Gastroesophageal sphincter (tissue), 4 donors: ENCODE measurements around the gene PCAT6. TPM values are rescaled to one million over a fixed set of nuclear protein-coding genes. Genes with fewer than 3 reads are reported as not detected.
A peak's percentile ranks its signal among the peaks of the same experiment; 100 is the strongest.

ENCODE experiments used
- ATAC-seq: fragments of 150-250 bp; one replicate; pipeline ENCODE4 v1.9.1; 2016; ENCODE audit warnings: mild to moderate bottlenecking, moderate library complexity
- H3K27ac ChIP-seq, 4 donors: fragments of 200-600 bp; sonication (generic) in 3 of 4; 1 replicate in 3 of 4; 2 replicates in 1 of 4; pipeline ENCODE4 v1.5.1; 2016 to 2019
- H3K27me3 ChIP-seq: fragments of 200-600 bp; sonication (generic); one replicate; pipeline ENCODE4 v1.5.1; 2019
- H3K36me3 ChIP-seq, 2 donors: fragments of 200-600 bp; sonication (generic); one replicate each; pipeline ENCODE4 v1.5.1; 2019; ENCODE audit warnings: control low read depth in 1 of 2
- H3K4me1 ChIP-seq, 3 donors: fragments of 200-600 bp; sonication (generic); 1 replicate in 2 of 3; 2 replicates in 1 of 3; pipeline ENCODE4 v1.5.1; 2016 to 2019; ENCODE audit warnings: control low read depth in 2 of 3
- H3K4me3 ChIP-seq, 2 donors: fragments of 200-600 bp; sonication (generic); one replicate each; pipeline ENCODE4 v1.5.1; 2019; ENCODE audit warnings: mild to moderate bottlenecking in 1 of 2, moderate library complexity in 1 of 2
- H3K9me3 ChIP-seq, 3 donors: fragments of 200-600 bp; sonication (generic); one replicate each; pipeline ENCODE4 v1.5.1; 2017 to 2019; ENCODE audit warnings: control low read depth in 2 of 3
- CTCF ChIP-seq, 4 experiments: fragments of 200-600 bp in 2 of 4; fragments of 450-650 bp in 2 of 4; sonication (generic) in 1 of 4; IDR thresholded peaks; one replicate each; pipeline ENCODE4 v1.5.1; 2017 to 2019; ENCODE audit warnings: antibody characterized with exemption in 4 of 4, mild to moderate bottlenecking in 2 of 4, moderate library complexity in 2 of 4
- EP300 ChIP-seq: sonication (generic); formaldehyde crosslinking; IDR thresholded peaks from one replicate; pipeline ENCODE4 v1.6.1; 2017; ENCODE audit warnings: antibody characterized with exemption, mild to moderate bottlenecking
- POLR2A ChIP-seq, 2 donors: fragments of 450-650 bp; IDR thresholded peaks; one replicate each; pipeline ENCODE4 v1.6.1; 2017; ENCODE audit warnings: antibody characterized with exemption in 2 of 2, mild to moderate bottlenecking in 2 of 2, moderate library complexity in 1 of 2
- POLR2AphosphoS5 ChIP-seq: sonication (generic); formaldehyde crosslinking; IDR thresholded peaks from one replicate; pipeline ENCODE4 v1.6.1; 2017; ENCODE audit warnings: antibody characterized with exemption
- WGBS, 2 donors: methylation state at CpG; one replicate each; pipeline ENCODE4 v1.1.5; 2018; ENCODE audit warnings: low coverage in 1 of 2; 5-methylcytosine and 5-hydroxymethylcytosine counted together
- total RNA-seq, 4 donors: library from RNA; depleted of rRNA; stranded (reverse); fragments of >200 nt; gene quantifications; one replicate each; pipeline ENCODE4 v1.1.0, GENCODE V29; 2016

The PCAT6 gene
- total RNA-seq, 4 donors from 2014 or later = not detected

- peak overlapping the region; percentile 68 to 94 (median 90) for H3K27ac ChIP-seq
- H3K27me3 ChIP-seq = no peaks in the 10 kb centered on the region
- no peak for ATAC-seq
- TF ChIP-seq POLR2AphosphoS5 = no peak
- TF ChIP-seq CTCF (IDR thresholded peaks at IDR 0.05) = no peak
- TF ChIP-seq EP300 = no peak
- no peak for TF ChIP-seq POLR2A (IDR thresholded peaks at IDR 0.05)
- H3K9me3 ChIP-seq = no peaks in the 10 kb centered on the region
- peak overlapping the region; percentile 82 to 99 for H3K4me3 ChIP-seq
- H3K4me1 ChIP-seq = peaks cover 0 to 76% (median 18%) of the 10 kb centered on the region in 3 donors
- H3K36me3 ChIP-seq = no peaks in the 10 kb centered on the region
- 0% methylated on average over 2 of the region's 45 CpGs; no CpG with 5 or more reads in 1 of the 2 donors for WGBS, 2 donors
These were observed 3.3 kb upstream of the PCAT6 start for GRCh38 chr1:202807451-202807925.

GRCh38 chr1:202807926-202808757 lies 2.6 kb upstream of the PCAT6 start, which contains the start of gene KDM5B:
TSS of gene KDM5B (minus strand) at chr1:202808421. CDS start at chr1:202808305, 116 bp downstream.
- Histone ChIP-seq H3K4me1 (peaks cover 0 to 69% (median 18%) of the 10 kb centered on the region in 3 donors), H3K36me3 (no peaks in the 10 kb centered on the region), H3K27me3 (no peaks in the 10 kb centered on the region), H3K4me3 (peak within 1 kb of the TSS; percentile 82 to 99), H3K27ac (peak within 1 kb of the TSS; percentile 68 to 94 (median 90)), H3K9me3 (no peaks in the 10 kb centered on the region)
- peak; percentile 91 for TF ChIP-seq POLR2AphosphoS5
- no peak for TF ChIP-seq EP300
- TF ChIP-seq POLR2A (IDR thresholded peaks at IDR 0.05) = peak; percentile 76 to 79
- TF ChIP-seq CTCF (IDR thresholded peaks at IDR 0.05) = no peak
- peak; percentile 29 for ATAC-seq
- WGBS, 2 donors = 0% methylated on average over 1 of the region's 84 CpGs

- H3K4me1 ChIP-seq = peaks cover 0 to 54% (median 15%) of the 10 kb centered on the region in 3 donors
- peak overlapping the region in 3 of 4 donors; percentile 82 to 90 (median 86) for H3K27ac ChIP-seq
- H3K27me3 ChIP-seq = no peaks in the 10 kb centered on the region
- no peaks in the 10 kb centered on the region for H3K9me3 ChIP-seq
- TF ChIP-seq POLR2A (IDR thresholded peaks at IDR 0.05) (no peak), EP300 (no peak), POLR2AphosphoS5 (no peak), CTCF (IDR thresholded peaks at IDR 0.05) (no peak)
- peak overlapping the region in 1 of 2 donors; percentile 78 for H3K4me3 ChIP-seq
- 49 to 50% methylated on average over 7 to 8 of the region's 15 CpGs for WGBS, 2 donors
- ATAC-seq = no peak
- no peaks in the 10 kb centered on the region for H3K36me3 ChIP-seq
These were observed 1.1 kb upstream of the PCAT6 start for GRCh38 chr1:202809597-202810159.

- H3K4me3 ChIP-seq = peak overlapping the region; percentile 34 to 78
- peaks cover 0 to 49% (median 15%) of the 10 kb centered on the region in 3 donors for H3K4me1 ChIP-seq
- no peak for TF ChIP-seq CTCF (IDR thresholded peaks at IDR 0.05)
- no peak for TF ChIP-seq EP300
- no peak for TF ChIP-seq POLR2AphosphoS5
- no peak for TF ChIP-seq POLR2A (IDR thresholded peaks at IDR 0.05)
- 3 to 5% methylated on average over 7 to 13 of the region's 13 CpGs for WGBS, 2 donors
- H3K36me3 ChIP-seq = no peaks in the 10 kb centered on the region
- peak overlapping the region; percentile 59 to 90 (median 84) for H3K27ac ChIP-seq
- H3K9me3 ChIP-seq = no peaks in the 10 kb centered on the region
- ATAC-seq = no peak
- no peaks in the 10 kb centered on the region for H3K27me3 ChIP-seq
These were observed 550 bp upstream of the PCAT6 start for GRCh38 chr1:202810193-202810614.
